Ovary (tissue), 9 donors: ENCODE measurements around the gene KCNH8. TPM values are rescaled to one million over a fixed set of nuclear protein-coding genes. Genes with fewer than 3 reads are reported as not detected.

ENCODE experiments used
- DNase-seq, 5 donors: peaks; one replicate each; pipeline ENCODE4 v3.0.0-alpha.2; 2019 to 2020
- H3K27ac ChIP-seq, 2 donors: fragments of 200-600 bp; one replicate each; pipeline versions ENCODE4 v1.5.1 to v1.8.0; 2019 to 2022
- H3K27me3 ChIP-seq: fragments of 200-600 bp; one replicate; pipeline ENCODE4 v1.8.0; 2022
- H3K36me3 ChIP-seq: fragments of 200-600 bp; sonication (generic); one replicate; pipeline ENCODE4 v1.5.1; 2019
- H3K4me1 ChIP-seq: one replicate; pipeline ENCODE4 v1.8.1; 2013; ENCODE audit warnings: mild to moderate bottlenecking, moderate library complexity; ENCODE audit not compliant: insufficient read depth
- H3K4me3 ChIP-seq: fragments of 200-600 bp; sonication (generic); one replicate; pipeline ENCODE4 v1.5.1; 2017
- H3K9me3 ChIP-seq, 2 donors: fragments of 200-600 bp in 1 of 2; sonication (generic) in 1 of 2; one replicate each; pipeline versions ENCODE4 v1.5.1 to v1.8.1; 2013 to 2019; ENCODE audit warnings: mild to moderate bottlenecking in 1 of 2, moderate library complexity in 1 of 2
- EP300 ChIP-seq: sonication (generic); formaldehyde crosslinking; IDR thresholded peaks from one replicate; pipeline ENCODE4 v1.6.1; 2017; ENCODE audit warnings: antibody characterized with exemption
- POLR2A ChIP-seq: fragments of 450-650 bp; IDR thresholded peaks from one replicate; pipeline ENCODE4 v1.6.1; 2017; ENCODE audit warnings: antibody characterized with exemption, mild to moderate bottlenecking, moderate library complexity
- WGBS, 3 donors: extraction: QIAGEN DNeasy Blood & Tissue Kit in 1 of 3; methylation state at CpG; one replicate each; pipeline versions ENCODE4 v1.1.5 to v1.1.7; 2013 to 2017; 5-methylcytosine and 5-hydroxymethylcytosine counted together
- intact Hi-C, 4 donors: fragments of 100-400 bp; cut with DNase I; formaldehyde crosslinking; loops; one replicate each; pipeline versions ENCODE4 v1.11.0 to v1.15.1; 2022 to 2023
- polyA plus RNA-seq, 2 donors: library from polyadenylated mRNA; stranded (reverse); fragments of 200-250 nt in 1 of 2; fragments of 350-450 nt in 1 of 2; fragmentation: Illumina TruSeq in 1 of 2; extraction: RNeasy Lipid Tissue Mini Kit (QIAGEN cat#74804) in 1 of 2; gene quantifications; one replicate each; pipeline ENCODE4 v1.2.3, GENCODE V29; 2013 to 2014
- total RNA-seq, 7 donors: library from RNA; depleted of rRNA in 2 of 7; stranded (reverse); fragments of >200 nt in 2 of 7; fragmentation: NEBNext Ultra II Directional in 3 of 7; extraction: Animal tissue kit (Norgen Biotek cat#: 25700) in 3 of 7; gene quantifications; one replicate each; pipeline versions ENCODE4 v1.1.0 to v1.2.4, GENCODE V29; 2016 to 2023
- TF ChIP-seq, protein P1 (sequence below), 3 donors: fragments of 450-650 bp in 2 of 3; fragments of 200-600 bp in 1 of 3; IDR thresholded peaks; one replicate each; pipeline versions ENCODE4 v1.5.1 to v1.8.0; 2016 to 2022; ENCODE audit warnings: antibody characterized with exemption in 3 of 3, mild to moderate bottlenecking in 1 of 3
- donor health status: DM: no; HTN: no; CAD: no; lungs with moderate emphysema.
- donor health status: DM: no; HTN: no; CAD: no.
- donor health status: Bipolar disorder and iron deficiency.
- donor health status: DM: yes; HTN: yes; CAD: no.
- donor health status: DM: no; HTN: no; CAD: no.
- donor health status: DM: yes; HTN: yes; CAD: no.

KCNH8 gene
- total and polyA plus RNA-seq, 9 donors: 0.05 to 1.4 (median 0.17) TPM; not detected in 1

DNA sequence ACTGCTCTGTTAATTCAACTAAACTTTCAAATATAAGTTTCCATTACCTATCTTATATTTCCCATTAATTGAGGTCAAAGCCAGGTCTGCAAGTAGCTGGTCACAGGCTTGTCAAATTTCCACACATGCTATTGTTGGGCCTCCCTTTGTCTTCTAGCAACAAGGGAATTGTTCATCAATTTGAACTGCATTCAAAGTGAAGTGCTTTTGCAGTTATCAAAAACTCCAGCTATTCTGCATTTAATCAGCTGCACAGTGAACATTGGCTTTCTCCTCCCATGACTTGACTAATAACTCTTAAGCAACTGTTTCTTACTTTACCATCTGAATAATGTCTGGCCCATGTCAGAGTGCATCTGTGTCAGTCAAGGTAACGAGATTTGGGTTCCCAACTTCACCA is 198.4 kb downstream of the KCNH8 start:
- Histone ChIP-seq H3K4me3 (no peak overlapping the region), H3K36me3 (no peaks in the 10 kb centered on the region), H3K27ac (no peak overlapping the region), H3K27me3 (no peaks in the 10 kb centered on the region), H3K9me3 (no peaks in the 10 kb centered on the region), H3K4me1 (no peaks in the 10 kb centered on the region)
- no peak for DNase-seq
- WGBS, 3 donors: 21 to 32% (median 28%) methylated on average over 1 of the region's 1 CpG
- intact Hi-C loops: no loop called here
- TF ChIP-seq POLR2A: no peak
- TF ChIP-seq EP300: no peak
- TF ChIP-seq, protein P1, sequence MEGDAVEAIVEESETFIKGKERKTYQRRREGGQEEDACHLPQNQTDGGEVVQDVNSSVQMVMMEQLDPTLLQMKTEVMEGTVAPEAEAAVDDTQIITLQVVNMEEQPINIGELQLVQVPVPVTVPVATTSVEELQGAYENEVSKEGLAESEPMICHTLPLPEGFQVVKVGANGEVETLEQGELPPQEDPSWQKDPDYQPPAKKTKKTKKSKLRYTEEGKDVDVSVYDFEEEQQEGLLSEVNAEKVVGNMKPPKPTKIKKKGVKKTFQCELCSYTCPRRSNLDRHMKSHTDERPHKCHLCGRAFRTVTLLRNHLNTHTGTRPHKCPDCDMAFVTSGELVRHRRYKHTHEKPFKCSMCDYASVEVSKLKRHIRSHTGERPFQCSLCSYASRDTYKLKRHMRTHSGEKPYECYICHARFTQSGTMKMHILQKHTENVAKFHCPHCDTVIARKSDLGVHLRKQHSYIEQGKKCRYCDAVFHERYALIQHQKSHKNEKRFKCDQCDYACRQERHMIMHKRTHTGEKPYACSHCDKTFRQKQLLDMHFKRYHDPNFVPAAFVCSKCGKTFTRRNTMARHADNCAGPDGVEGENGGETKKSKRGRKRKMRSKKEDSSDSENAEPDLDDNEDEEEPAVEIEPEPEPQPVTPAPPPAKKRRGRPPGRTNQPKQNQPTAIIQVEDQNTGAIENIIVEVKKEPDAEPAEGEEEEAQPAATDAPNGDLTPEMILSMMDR (IDR thresholded peaks at IDR 0.05): no peak

DNA sequence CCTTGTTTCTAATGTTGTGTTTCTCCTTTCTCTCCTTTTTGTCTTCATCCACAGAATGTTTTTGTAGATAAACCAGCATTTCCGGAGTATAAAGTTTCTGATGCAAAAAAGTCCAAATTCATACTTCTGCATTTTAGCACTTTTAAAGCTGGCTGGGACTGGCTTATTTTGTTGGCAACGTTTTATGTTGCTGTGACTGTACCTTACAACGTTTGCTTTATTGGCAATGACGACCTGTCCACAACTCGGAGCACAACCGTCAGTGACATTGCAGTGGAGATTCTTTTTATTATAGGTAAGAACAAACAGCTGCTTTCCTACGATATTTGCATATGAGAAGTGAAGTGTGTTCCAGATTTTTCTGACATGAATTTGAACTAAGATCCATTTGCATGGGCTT is 199.4 kb downstream of the KCNH8 start:
- TF ChIP-seq POLR2A: no peak
- TF ChIP-seq EP300: no peak
- TF ChIP-seq, protein P1 (IDR thresholded peaks at IDR 0.05): no peak
- Histone ChIP-seq H3K27me3 (no peaks in the 10 kb centered on the region), H3K9me3 (no peaks in the 10 kb centered on the region), H3K36me3 (no peaks in the 10 kb centered on the region), H3K4me3 (no peak overlapping the region), H3K27ac (no peak overlapping the region), H3K4me1 (no peaks in the 10 kb centered on the region)
- WGBS, 3 donors: 17 to 38% (median 19%) methylated on average over 7 of the region's 7 CpGs
- no peak for DNase-seq
- intact Hi-C loops: no loop called here

- intact Hi-C loops: no loop called here
- Histone ChIP-seq H3K4me1 (no peaks in the 10 kb centered on the region), H3K9me3 (no peaks in the 10 kb centered on the region), H3K27me3 (no peaks in the 10 kb centered on the region), H3K4me3 (no peak overlapping the region), H3K36me3 (no peaks in the 10 kb centered on the region), H3K27ac (no peak overlapping the region)
- no peak for DNase-seq
- WGBS, 3 donors: 59 to 67% (median 63%) methylated on average over 2 of the region's 2 CpGs
- no peak for TF ChIP-seq EP300
- TF ChIP-seq POLR2A: no peak
- TF ChIP-seq, protein P1 (IDR thresholded peaks at IDR 0.05): no peak
Observed at GRCh38 chr3:19348500-19348899, 200.2 kb downstream of the KCNH8 start.

DNA sequence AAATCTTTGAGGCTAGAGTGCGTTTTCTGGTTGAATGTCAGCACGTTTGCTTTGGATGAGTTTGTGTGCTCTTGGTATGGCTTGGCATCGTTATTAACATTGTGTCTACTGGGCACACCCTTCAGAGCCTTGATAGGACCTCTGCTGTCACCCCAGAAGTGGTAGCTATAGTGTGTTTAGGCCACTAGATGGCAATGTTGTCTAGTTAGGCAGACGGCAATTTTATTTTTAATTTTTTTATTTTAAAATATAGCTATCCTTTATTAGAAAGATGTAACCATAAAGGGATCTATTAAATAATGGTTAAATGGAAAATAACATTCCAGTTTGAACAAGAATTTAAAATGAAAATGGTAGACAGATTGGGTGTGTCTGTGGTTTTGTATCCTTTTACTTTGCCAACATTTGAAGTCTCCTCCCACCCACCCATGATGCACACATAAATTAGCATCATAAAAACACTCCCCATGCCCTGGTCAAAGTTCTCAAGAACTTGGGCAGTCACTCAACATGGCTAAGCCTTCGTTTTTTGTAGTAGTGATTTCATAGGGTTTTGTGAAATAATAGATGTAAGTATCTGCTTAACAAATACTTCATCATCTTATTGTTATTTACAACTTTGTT is 200.7 kb downstream of the KCNH8 start:
- DNase-seq: no peak
- Histone ChIP-seq H3K4me3 (no peak overlapping the region), H3K27ac (no peak overlapping the region), H3K36me3 (no peaks in the 10 kb centered on the region), H3K27me3 (no peaks in the 10 kb centered on the region), H3K4me1 (no peaks in the 10 kb centered on the region), H3K9me3 (no peaks in the 10 kb centered on the region)
- no peak for TF ChIP-seq EP300
- TF ChIP-seq POLR2A: no peak
- TF ChIP-seq, protein P1 (IDR thresholded peaks at IDR 0.05): no peak
- intact Hi-C loops: no loop called here
- WGBS, 3 donors: 21 to 37% (median 24%) methylated on average over 5 of the region's 5 CpGs
